Measurements from ENCODE around the gene CYTH1. TPM values are rescaled to one million over a fixed set of nuclear protein-coding genes. Genes with fewer than 3 reads are reported as not detected.

CYTH1 gene
- total and polyA plus RNA-seq, 8 donors: 36.6 to 96.1 (median 41.3) TPM

GRCh38 chr17:78723957-78724356 lies 58.1 kb downstream of the CYTH1 start:
- intact Hi-C loops (cut with DNase I): no loop called here
- no peak for ATAC-seq
- H3K9me3 ChIP-seq: no peaks in the 10 kb centered on the region

GRCh38 chr17:78723001-78723796 lies 58.9 kb downstream of the CYTH1 start:
- DNase-seq: peak in 1 of 4 donors; percentile 84
- intact Hi-C loops (cut with DNase I): no loop called here
- Histone ChIP-seq H3K36me3 (peaks cover 0 to 15% of the 10 kb centered on the region in 2 donors), H3K4me3 (no peak overlapping the region), H3K27me3 (no peaks in the 10 kb centered on the region), H3K27ac (no peak overlapping the region), H3K4me1 (peaks cover 36 to 98% of the 10 kb centered on the region in 2 donors), H3K9me3 (no peaks in the 10 kb centered on the region)
- no peak for TF ChIP-seq CTCF (IDR thresholded peaks at IDR 0.05)
- ATAC-seq: peak; percentile 34

More at GRCh38 chr17:78723957-78724356, 58.1 kb downstream of the CYTH1 start:
- no peak overlapping the region for H3K27ac ChIP-seq
- TF ChIP-seq CTCF (IDR thresholded peaks at IDR 0.05): no peak
- H3K4me1 ChIP-seq: peaks cover 29 to 97% of the 10 kb centered on the region in 2 donors
- no peak overlapping the region for H3K4me3 ChIP-seq
- peaks cover 0 to 15% of the 10 kb centered on the region in 2 donors for H3K36me3 ChIP-seq
- no peak for DNase-seq
- no peaks in the 10 kb centered on the region for H3K27me3 ChIP-seq

GRCh38 chr17:78722246-78722761 lies 59.8 kb downstream of the CYTH1 start:
- H3K4me3 ChIP-seq: no peak overlapping the region
- peaks cover 43 to 98% of the 10 kb centered on the region in 2 donors for H3K4me1 ChIP-seq
- H3K27ac ChIP-seq: peak overlapping the region in 1 of 2 donors; percentile 57
- no peaks in the 10 kb centered on the region for H3K9me3 ChIP-seq
- TF ChIP-seq CTCF (IDR thresholded peaks at IDR 0.05): no peak
- no peaks in the 10 kb centered on the region for H3K27me3 ChIP-seq
- intact Hi-C loops (cut with DNase I): no loop called here
- ATAC-seq (peak; percentile 59), DNase-seq (peak in 1 of 4 donors; percentile 59)
- H3K36me3 ChIP-seq: peaks cover 0 to 7% of the 10 kb centered on the region in 2 donors

GRCh38 chr17:78719630-78720298 lies 62.3 kb downstream of the CYTH1 start:
- no peak for ATAC-seq
- Histone ChIP-seq H3K27ac (no peak overlapping the region), H3K36me3 (no peaks in the 10 kb centered on the region), H3K9me3 (no peaks in the 10 kb centered on the region), H3K4me1 (peaks cover 56 to 98% of the 10 kb centered on the region in 2 donors), H3K27me3 (no peaks in the 10 kb centered on the region), H3K4me3 (no peak overlapping the region)
- TF ChIP-seq CTCF (IDR thresholded peaks at IDR 0.05): no peak
- intact Hi-C loops (cut with DNase I): no loop called here
- DNase-seq: no peak

Measured in left lung (tissue), 10 donors.